RWPE1 (cell line): ENCODE results near the gene ADAMTS2.

Experiments
- CTCF ChIA-PET: fragments of 350-600 bp; sonication (Branson Sonifier 250); formaldehyde crosslinking; extraction: SDS; loops from one replicate; lab custom pipeline; 2021; lab: Yijun Ruan, JAX
- POLR2A ChIA-PET: fragments of 400-600 bp; formaldehyde crosslinking; extraction: SDS; loops from one replicate; lab custom pipeline; 2020; ENCODE audit warnings: antibody characterized with exemption; ENCODE audit not compliant: low non-redundant PET; lab: Yijun Ruan, JAX
- DNase-seq: peaks from one replicate; pipeline ENCODE4 v3.0.0; 2012; ENCODE audit warnings: low spot score
- H3K27ac ChIP-seq: fragments of 450-650 bp; 2 replicates; pipeline ENCODE4 v1.5.1; 2017
- TF ChIP-seq, protein P1 (sequence below): fragments of 450-650 bp; conservative IDR thresholded peaks from 2 replicates; pipeline ENCODE4 v1.5.1; 2017; ENCODE audit warnings: low read depth, mild to moderate bottlenecking

The ADAMTS2 gene

DNA sequence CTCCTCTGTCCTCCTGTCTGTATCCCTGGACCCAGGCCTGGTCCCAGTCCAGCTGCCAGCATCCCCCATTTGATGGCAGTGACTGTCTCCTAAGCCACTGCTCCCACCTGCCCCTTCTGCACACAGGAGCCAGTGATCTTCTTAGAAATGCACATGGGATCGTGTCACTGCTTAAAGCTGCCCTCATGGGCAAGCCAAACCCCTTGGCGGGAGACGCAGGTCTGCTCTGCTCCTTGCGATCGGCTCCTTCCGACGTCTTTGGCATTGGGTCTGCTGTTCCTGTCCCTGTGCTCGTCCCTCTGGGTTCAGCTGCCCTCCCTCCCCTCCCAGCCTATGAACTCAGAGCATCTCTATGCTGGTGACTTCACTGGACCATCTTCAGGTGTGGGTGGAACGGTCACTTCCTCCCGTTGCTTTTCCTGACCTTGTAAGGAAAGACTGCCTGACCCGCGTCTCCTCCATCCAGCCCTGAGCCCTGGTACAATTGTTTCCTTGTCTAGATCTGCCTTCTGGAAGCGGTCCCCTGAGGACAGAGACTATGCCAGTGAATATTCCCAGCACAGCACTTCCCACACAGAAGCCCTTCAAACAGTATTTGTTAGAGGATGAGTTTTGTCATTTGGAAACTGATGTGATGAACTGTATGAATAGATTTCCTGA lies 168.6 kb downstream of the ADAMTS2 start:
- TF ChIP-seq, protein P1, sequence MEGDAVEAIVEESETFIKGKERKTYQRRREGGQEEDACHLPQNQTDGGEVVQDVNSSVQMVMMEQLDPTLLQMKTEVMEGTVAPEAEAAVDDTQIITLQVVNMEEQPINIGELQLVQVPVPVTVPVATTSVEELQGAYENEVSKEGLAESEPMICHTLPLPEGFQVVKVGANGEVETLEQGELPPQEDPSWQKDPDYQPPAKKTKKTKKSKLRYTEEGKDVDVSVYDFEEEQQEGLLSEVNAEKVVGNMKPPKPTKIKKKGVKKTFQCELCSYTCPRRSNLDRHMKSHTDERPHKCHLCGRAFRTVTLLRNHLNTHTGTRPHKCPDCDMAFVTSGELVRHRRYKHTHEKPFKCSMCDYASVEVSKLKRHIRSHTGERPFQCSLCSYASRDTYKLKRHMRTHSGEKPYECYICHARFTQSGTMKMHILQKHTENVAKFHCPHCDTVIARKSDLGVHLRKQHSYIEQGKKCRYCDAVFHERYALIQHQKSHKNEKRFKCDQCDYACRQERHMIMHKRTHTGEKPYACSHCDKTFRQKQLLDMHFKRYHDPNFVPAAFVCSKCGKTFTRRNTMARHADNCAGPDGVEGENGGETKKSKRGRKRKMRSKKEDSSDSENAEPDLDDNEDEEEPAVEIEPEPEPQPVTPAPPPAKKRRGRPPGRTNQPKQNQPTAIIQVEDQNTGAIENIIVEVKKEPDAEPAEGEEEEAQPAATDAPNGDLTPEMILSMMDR = no peak
- no peak for DNase-seq
- CTCF ChIA-PET = interaction anchor here (1.0 kb wide), 1 partner anchor 9 kb away, joined by 3 read pairs; no protein-coding TSS in a partner anchor
- POLR2A ChIA-PET = no interaction called here
- H3K27ac ChIP-seq = no peak overlapping the region

DNA sequence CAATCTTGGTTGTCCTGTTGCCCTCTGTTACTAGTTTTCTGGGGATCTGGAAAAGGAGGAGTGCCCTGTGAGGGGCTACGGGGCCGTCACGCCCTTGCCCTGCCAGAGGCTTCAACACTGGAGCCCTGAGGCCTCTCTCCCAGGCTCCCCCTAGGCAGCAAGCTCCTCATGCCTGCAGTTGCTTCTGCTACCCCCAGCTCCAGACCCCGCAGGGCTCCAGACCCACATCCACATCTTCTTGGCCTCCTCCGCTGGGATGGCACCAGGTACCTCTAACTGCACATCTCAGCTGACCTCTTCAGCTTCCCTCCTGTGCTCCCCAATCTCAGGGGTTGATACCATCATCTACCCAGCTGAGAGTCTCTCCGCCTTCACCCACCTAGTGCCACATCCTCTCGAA lies 169.1 kb downstream of the ADAMTS2 start:
- ChIA-PET CTCF (interaction anchor here (0.6 to 1.0 kb wide), 2 partner anchors 9 to 103 kb away, joined by 3 read pairs; no protein-coding TSS in a partner anchor), POLR2A (no interaction called here)
- H3K27ac ChIP-seq = no peak overlapping the region
- TF ChIP-seq, protein P1 = no peak
- no peak for DNase-seq

DNA sequence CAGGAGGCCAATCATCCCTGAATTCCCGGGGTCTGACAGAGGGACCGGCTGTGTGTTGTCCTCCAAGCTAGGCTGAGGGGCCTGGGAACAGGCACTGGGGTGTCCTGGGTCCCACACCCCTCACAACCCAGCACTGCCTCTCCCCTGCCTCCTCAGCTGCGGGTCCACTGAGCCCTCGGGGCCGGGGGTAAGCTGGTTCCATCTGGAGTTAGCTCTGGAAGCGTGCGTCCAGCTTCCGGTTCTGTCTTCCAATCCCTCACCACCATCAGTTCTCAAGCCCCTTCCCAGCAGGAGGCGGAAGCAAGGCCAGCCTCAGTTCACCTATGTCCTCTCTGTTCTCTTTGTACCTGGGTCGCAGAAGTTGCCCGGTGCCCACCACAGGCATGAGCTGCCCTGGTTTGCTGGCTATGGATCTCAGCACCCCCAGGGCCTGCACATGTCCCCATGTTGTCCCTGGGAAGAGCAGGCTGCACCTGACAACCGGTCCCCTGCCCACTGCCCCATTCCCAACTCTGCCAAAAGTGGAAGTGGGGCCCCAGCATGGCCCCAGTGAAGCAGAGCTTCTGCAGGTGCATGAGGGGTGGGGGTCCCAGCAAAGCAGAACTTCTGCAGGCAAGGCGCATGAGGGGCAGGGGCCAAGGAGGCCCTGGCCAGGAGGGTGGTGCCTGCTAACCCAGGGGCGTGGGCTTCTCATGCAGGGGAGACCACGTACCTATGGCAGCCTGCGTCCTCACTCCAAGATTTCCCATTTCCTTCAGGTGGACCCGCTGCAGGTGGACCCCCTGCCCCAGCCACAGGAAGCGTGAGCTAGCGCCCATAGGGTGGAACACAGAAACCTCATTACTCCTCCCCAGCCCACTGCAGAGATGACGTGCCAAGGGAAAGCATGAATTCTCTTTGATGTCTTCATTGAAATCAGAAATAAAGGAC lies 173.2 kb downstream of the ADAMTS2 start:
- no peak overlapping the region for H3K27ac ChIP-seq
- ChIA-PET CTCF (interaction anchor here (1.0 kb wide), 1 partner anchor 25 kb away, joined by 3 read pairs; no protein-coding TSS in a partner anchor), POLR2A (no interaction called here)
- TF ChIP-seq, protein P1 = no peak
- no peak for DNase-seq

DNA sequence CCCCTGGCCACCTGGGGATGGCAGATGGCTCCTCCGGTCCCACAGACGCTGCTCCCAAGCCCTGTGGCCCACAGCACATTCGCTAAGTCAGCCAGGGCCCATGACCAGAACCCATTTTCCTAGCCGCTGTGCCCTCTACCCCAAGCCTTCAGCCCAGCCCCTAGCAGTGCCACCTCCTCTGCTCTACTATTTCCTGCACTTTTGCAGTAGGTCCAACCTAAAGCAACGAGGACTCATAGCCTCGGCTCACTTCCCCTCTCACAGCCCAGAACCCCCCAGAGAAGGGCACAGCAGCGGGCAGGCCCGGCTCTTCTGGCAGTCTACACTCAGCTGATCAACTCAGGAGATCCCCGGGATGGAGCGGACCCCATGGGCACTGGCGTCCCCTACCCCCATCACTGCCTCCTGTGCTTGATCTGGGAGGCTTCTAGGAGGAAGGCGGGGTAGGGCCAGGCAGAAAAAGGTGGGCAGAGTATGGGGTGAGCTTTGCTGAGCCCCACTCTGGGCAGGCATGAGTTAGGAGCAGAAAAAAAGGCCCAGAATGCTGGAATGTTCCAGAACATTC lies 173.9 kb downstream of the ADAMTS2 start:
- CTCF ChIA-PET = no interaction called here
- DNase-seq = no peak
- POLR2A ChIA-PET = no interaction called here

DNA sequence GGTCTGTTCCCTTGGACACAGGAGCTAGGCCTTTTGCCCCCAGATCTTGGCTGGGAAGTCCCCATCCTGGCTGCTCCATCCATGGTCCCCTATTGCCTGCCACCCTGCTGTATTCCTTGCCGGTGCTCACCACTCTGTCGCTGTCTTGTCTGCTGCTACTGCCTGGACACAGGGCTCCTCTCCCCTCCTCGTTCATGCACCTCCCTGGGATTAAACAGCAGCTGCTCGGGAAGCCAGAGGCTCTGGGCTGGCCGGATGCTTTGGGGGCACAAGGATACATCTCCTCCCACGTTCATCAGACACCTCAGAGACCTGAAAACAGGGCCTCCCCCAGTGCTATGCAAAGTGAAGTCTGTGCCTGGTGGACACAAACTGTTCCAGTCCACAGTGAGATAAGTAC lies 174.7 kb downstream of the ADAMTS2 start:
- no peak for DNase-seq
- ChIA-PET CTCF (interaction anchor here (0.9 kb wide), 1 partner anchor 323 kb away, joined by 5 read pairs; no protein-coding TSS in a partner anchor), POLR2A (no interaction called here)
- TF ChIP-seq, protein P1 = no peak
- H3K27ac ChIP-seq = no peak overlapping the region

More for the DNA sequence above, 173.9 kb downstream of the ADAMTS2 start:
- H3K27ac ChIP-seq = no peak overlapping the region
- TF ChIP-seq, protein P1 = no peak

DNA sequence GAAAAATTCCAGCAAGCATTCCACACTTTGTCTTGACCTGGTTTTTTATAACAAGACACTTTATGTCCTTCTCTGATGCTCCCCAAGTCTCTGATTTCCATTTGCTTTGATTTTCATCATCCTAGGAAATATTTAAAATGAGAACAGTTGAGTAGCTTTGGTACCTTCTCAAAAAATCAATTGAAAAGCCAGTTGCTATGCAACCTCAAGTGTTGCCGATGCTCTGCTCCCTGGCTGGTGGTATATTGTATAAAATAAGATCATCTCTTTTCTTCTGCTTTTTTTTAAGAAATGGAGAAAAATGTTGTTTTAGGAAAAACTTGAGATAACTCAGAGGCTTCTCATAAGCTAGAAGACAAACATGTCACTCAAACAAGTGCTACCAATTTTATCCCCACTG lies 175.4 kb downstream of the ADAMTS2 start:
- ChIA-PET CTCF (interaction anchor here (0.9 kb wide), 1 partner anchor 324 kb away, joined by 5 read pairs; no protein-coding TSS in a partner anchor), POLR2A (no interaction called here)
- TF ChIP-seq, protein P1 = no peak
- no peak for DNase-seq
- H3K27ac ChIP-seq = no peak overlapping the region
